Naive B cell (primary cell): ENCODE measurements around the gene C4A. TPM values are rescaled to one million over a fixed set of nuclear protein-coding genes. Genes with fewer than 3 reads are reported as not detected.
"Not testable (repeated sequence)": the region's sequence is repeated elsewhere in the genome, so short reads cannot be mapped to it uniquely, and the experiment has no call there.

Experiments
- ATAC-seq, 2 donors: fragments of 150-1000 bp; cut with Tn5 transposase; 2 replicates each; pipeline ENCODE4 v1.10.0; 2021; ENCODE audit warnings: low read depth in 2 of 2, mild to moderate bottlenecking in 2 of 2, moderate library complexity in 2 of 2
- DNase-seq: peaks from one replicate; pipeline ENCODE4 v3.0.0; 2022
- H3K27ac Mint-ChIP-seq, 6 donors: one replicate each; pipeline ENCODE4 v1.8.0; 2020 to 2022; ENCODE audit warnings: mild to moderate bottlenecking in 6 of 6, mixed read lengths in 6 of 6, moderate library complexity in 5 of 6, inconsistent platforms in 2 of 6
- H3K27me3 Mint-ChIP-seq, 3 donors: one replicate each; pipeline ENCODE4 v1.8.0; 2021 to 2022; ENCODE audit warnings: mixed read lengths in 3 of 3, mild to moderate bottlenecking in 1 of 3
- H3K36me3 Mint-ChIP-seq, 2 donors: one replicate each; pipeline ENCODE4 v1.8.0; 2020 to 2022; ENCODE audit warnings: mixed read lengths in 2 of 2, inconsistent platforms in 1 of 2, mild to moderate bottlenecking in 1 of 2
- H3K4me1 Mint-ChIP-seq, 3 donors: one replicate each; pipeline ENCODE4 v1.8.0; 2020 to 2022; ENCODE audit warnings: mixed read lengths in 3 of 3, inconsistent platforms in 1 of 3, mild to moderate bottlenecking in 1 of 3, moderate library complexity in 1 of 3
- H3K4me3 Mint-ChIP-seq, 8 donors: one replicate each; pipeline ENCODE4 v1.8.0; 2020 to 2022; ENCODE audit warnings: mild to moderate bottlenecking in 8 of 8, mixed read lengths in 8 of 8, moderate library complexity in 8 of 8, inconsistent platforms in 2 of 8
- H3K9me3 Mint-ChIP-seq, 7 donors: one replicate each; pipeline ENCODE4 v1.8.0; 2020 to 2022; ENCODE audit warnings: mixed read lengths in 7 of 7, mild to moderate bottlenecking in 5 of 7, inconsistent platforms in 2 of 7, moderate library complexity in 1 of 7
- polyA plus RNA-seq, 6 donors: library from polyadenylated mRNA; unstranded; fragments of 300-500 nt; fragmentation: Illumina TruSeq; gene quantifications; one replicate each; pipeline ENCODE4 v1.2.3, GENCODE V29; 2021; ENCODE audit warnings: low read depth in 6 of 6

Gene C4A
- polyA plus RNA-seq, 6 donors from 2014 or later, result 0.27 to 0.54 (median 0.29) TPM; not detected in 3

DNA sequence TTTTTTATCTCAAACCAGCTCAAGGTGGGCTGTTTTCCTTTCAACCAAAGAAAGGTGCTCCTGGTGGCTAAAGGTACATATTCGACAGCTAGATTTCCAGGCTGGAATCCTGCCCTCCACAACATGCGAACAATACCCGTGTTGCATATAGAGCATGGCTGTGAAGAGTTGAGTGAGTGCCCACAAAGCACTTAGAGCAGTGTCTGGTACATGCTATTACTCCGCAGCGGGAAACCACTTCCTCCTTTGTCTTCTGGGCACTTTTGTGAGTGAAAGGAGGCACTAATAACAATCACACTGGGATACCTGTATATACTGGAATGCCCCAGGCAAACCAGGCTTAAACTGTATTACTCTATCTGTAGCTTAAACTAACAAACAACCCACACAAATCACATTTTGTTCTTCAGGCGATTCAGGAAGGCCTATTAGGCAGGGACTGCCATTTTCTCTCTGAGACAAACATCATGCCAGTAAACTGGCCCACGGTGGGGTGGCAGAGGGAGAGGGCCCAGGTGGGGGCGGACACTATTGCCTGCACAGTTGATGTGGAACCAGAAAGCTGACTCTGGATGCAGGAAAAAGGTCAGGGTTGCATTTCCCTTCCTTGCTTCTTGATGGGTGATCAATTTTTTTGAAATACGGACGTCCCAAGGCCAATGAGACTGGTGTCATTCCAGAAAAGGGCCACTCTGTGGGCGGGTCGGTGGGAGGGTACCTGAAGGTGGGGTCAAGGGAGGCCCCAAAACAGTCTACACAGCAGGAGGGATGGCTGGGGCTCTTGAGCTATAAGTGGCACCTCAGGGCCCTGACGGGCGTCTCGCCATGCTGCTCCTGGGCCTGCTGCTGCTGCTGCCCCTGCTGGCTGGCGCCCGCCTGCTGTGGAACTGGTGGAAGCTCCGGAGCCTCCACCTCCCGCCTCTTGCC is 56.0 kb downstream of the C4A start, which contains the start of gene CYP21A2:
TSS of gene CYP21A2 (plus strand) at position 818 of the 927 bp plus-strand sequence. CDS start at position 826, 8 bp downstream.
- H3K4me1 Mint-ChIP-seq, DNase-seq, H3K9me3 Mint-ChIP-seq, H3K27me3 Mint-ChIP-seq, H3K4me3 Mint-ChIP-seq, H3K36me3 Mint-ChIP-seq: not testable (repeated sequence)
- ATAC-seq, result peak; percentile 87
- peak within 1 kb of the TSS in 1 of 6 donors; percentile 62 for H3K27ac Mint-ChIP-seq

DNA sequence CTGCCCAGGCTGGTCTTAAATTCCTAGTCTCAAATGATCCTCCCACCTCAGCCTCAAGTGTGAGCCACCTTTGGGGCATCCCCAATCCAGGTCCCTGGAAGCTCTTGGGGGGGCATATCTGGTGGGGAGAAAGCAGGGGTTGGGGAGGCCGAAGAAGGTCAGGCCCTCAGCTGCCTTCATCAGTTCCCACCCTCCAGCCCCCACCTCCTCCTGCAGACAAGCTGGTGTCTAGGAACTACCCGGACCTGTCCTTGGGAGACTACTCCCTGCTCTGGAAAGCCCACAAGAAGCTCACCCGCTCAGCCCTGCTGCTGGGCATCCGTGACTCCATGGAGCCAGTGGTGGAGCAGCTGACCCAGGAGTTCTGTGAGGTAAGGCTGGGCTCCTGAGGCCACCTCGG is 57.0 kb downstream of the C4A start:
- not testable (repeated sequence) for H3K36me3 Mint-ChIP-seq, H3K4me1 Mint-ChIP-seq, H3K9me3 Mint-ChIP-seq, H3K27ac Mint-ChIP-seq, DNase-seq, H3K27me3 Mint-ChIP-seq, H3K4me3 Mint-ChIP-seq, ATAC-seq

DNA sequence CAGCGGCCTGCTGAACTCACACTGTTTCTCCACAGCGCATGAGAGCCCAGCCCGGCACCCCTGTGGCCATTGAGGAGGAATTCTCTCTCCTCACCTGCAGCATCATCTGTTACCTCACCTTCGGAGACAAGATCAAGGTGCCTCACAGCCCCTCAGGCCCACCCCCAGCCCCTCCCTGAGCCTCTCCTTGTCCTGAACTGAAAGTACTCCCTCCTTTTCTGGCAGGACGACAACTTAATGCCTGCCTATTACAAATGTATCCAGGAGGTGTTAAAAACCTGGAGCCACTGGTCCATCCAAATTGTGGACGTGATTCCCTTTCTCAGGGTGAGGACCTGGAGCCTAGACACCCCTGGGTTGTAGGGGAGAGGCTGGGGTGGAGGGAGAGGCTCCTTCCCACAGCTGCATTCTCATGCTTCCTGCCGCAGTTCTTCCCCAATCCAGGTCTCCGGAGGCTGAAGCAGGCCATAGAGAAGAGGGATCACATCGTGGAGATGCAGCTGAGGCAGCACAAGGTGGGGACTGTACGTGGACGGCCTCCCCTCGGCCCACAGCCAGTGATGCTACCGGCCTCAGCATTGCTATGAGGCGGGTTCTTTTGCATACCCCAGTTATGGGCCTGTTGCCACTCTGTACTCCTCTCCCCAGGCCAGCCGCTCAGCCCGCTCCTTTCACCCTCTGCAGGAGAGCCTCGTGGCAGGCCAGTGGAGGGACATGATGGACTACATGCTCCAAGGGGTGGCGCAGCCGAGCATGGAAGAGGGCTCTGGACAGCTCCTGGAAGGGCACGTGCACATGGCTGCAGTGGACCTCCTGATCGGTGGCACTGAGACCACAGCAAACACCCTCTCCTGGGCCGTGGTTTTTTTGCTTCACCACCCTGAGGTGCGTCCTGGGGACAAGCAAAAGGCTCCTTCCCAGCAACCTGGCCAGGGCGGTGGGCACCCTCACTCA is 57.7 kb downstream of the C4A start:
- H3K9me3 Mint-ChIP-seq, H3K36me3 Mint-ChIP-seq, H3K4me3 Mint-ChIP-seq, H3K4me1 Mint-ChIP-seq, H3K27me3 Mint-ChIP-seq, ATAC-seq, DNase-seq, H3K27ac Mint-ChIP-seq: not testable (repeated sequence)

DNA sequence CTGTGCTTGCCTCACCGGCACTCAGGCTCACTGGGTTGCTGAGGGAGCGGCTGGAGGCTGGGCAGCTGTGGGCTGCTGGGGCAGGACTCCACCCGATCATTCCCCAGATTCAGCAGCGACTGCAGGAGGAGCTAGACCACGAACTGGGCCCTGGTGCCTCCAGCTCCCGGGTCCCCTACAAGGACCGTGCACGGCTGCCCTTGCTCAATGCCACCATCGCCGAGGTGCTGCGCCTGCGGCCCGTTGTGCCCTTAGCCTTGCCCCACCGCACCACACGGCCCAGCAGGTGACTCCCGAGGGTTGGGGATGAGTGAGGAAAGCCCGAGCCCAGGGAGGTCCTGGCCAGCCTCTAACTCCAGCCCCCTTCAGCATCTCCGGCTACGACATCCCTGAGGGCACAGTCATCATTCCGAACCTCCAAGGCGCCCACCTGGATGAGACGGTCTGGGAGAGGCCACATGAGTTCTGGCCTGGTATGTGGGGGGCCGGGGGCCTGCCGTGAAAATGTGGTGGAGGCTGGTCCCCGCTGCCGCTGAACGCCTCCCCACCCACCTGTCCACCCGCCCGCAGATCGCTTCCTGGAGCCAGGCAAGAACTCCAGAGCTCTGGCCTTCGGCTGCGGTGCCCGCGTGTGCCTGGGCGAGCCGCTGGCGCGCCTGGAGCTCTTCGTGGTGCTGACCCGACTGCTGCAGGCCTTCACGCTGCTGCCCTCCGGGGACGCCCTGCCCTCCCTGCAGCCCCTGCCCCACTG is 58.6 kb downstream of the C4A start:
- DNase-seq, H3K4me1 Mint-ChIP-seq, H3K27ac Mint-ChIP-seq, H3K4me3 Mint-ChIP-seq, ATAC-seq, H3K9me3 Mint-ChIP-seq, H3K36me3 Mint-ChIP-seq, H3K27me3 Mint-ChIP-seq: not testable (repeated sequence)

DNA sequence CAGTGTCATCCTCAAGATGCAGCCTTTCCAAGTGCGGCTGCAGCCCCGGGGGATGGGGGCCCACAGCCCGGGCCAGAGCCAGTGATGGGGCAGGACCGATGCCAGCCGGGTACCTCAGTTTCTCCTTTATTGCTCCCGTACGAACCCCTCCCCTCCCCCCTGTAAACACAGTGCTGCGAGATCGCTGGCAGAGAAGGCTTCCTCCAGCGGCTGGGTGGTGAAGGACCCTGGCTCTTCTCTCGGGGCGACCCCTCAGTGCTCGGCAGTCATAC is 59.1 kb downstream of the C4A start:
- not testable (repeated sequence) for H3K9me3 Mint-ChIP-seq, H3K4me1 Mint-ChIP-seq

DNA sequence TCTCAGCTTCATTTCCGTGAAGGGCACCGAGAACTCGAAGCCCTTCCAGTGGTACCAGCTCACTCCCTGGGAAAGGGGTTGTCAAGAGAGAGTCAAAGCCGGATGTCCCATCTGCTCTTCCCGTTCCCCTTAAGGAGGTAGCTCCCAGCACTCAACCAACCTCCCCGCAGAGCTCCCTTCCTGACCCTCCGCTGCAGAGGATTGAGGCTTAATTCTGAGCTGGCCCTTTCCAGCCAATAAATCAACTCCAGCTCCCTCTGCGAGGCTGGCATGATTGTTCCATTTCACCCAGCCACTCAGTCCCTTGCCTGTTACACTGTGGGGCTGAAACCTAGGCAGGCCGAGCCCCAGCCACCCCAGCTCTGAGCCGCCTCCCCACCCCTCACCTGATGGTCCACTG is 59.5 kb downstream of the C4A start:
- not testable (repeated sequence) for H3K4me3 Mint-ChIP-seq, H3K36me3 Mint-ChIP-seq, H3K4me1 Mint-ChIP-seq, DNase-seq, H3K9me3 Mint-ChIP-seq, H3K27me3 Mint-ChIP-seq, ATAC-seq, H3K27ac Mint-ChIP-seq

More for the DNA sequence above, 59.1 kb downstream of the C4A start:
- H3K27ac Mint-ChIP-seq, ATAC-seq, DNase-seq, H3K36me3 Mint-ChIP-seq, H3K4me3 Mint-ChIP-seq, H3K27me3 Mint-ChIP-seq: not testable (repeated sequence)

DNA sequence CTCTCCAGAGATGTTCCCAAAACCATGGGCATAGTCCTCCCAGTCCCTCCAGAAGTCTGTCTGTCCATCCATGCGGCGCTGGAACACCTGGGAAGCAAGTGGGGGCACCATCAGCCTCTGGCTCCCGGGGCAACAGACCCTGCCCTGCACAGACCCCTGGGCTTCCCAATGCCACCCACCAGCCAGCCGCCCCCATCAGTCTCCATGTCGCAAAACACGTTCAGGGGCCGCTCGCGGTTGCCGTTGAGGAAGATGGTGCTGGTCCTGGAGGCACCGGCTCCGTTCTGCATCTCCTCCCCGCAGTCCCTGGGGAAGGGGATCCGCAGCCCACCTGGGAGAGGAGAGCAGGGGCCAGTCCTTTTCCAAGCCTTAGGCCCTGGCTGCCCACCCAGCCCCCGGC is 60.4 kb downstream of the C4A start:
- not testable (repeated sequence) for ATAC-seq, H3K27ac Mint-ChIP-seq, H3K27me3 Mint-ChIP-seq, H3K4me3 Mint-ChIP-seq, H3K36me3 Mint-ChIP-seq, DNase-seq, H3K4me1 Mint-ChIP-seq, H3K9me3 Mint-ChIP-seq

DNA sequence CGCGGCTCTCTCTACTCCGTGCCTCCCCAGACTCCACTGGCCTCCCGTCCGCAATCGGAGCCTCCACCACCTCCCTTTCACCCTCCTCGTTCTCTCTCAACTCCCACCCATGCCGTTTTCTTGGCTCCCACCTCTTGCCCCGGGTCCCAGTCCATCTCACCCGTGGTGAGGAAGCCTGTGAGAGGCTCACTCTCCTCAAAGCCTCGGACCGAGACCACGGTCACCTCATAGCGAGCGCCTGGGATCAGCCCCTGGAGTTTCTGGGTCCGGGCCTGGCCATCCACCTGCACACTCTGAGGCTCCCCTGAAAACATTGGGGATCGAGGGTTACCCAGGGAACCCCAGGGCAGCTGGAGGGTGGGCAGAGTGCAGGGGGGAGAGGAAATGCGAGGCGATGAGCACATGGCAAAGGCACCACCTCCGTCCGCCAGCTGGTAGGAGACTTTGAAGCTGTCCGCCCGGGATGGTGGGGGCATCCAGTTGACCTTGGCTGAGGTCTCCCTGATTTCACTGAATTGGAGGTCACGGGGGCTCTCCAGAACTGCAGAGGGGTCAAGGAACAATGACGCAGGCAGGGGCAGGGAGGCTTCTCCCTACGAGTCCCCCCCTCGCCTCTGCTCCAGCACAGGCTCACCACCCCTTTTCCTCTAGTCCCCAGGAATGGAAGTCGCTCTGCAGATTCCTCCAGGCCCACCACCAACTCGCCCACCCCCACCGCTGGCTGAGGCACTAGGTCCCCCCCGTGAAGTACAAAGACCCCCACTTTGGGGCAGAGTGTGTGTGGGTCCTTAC is 61.9 kb downstream of the C4A start:
- not testable (repeated sequence) for H3K27me3 Mint-ChIP-seq, H3K36me3 Mint-ChIP-seq, H3K4me3 Mint-ChIP-seq, H3K4me1 Mint-ChIP-seq, ATAC-seq, DNase-seq, H3K27ac Mint-ChIP-seq, H3K9me3 Mint-ChIP-seq

DNA sequence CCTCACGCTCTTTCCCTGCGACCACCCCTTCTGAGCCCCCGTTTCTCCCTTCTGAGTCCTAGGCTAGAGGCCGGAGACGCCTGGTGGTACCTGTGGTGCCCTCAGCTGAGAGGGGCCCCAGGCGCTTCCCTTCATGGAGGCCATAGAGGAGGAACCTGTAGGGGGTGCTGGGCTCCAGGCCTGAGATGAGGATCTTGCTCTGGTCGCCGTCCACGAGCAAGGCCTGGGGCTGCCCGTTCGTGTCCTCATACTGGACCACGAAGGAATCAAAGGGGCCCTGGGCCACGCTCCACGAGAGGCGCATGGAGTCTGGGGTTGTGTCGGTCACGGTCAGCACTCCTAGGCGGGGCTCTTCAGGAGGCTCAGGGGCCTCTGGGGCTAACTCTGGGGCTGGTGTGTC is 63.1 kb downstream of the C4A start:
- not testable (repeated sequence) for H3K27me3 Mint-ChIP-seq, ATAC-seq, H3K9me3 Mint-ChIP-seq, H3K4me3 Mint-ChIP-seq, H3K4me1 Mint-ChIP-seq, H3K27ac Mint-ChIP-seq, H3K36me3 Mint-ChIP-seq, DNase-seq

DNA sequence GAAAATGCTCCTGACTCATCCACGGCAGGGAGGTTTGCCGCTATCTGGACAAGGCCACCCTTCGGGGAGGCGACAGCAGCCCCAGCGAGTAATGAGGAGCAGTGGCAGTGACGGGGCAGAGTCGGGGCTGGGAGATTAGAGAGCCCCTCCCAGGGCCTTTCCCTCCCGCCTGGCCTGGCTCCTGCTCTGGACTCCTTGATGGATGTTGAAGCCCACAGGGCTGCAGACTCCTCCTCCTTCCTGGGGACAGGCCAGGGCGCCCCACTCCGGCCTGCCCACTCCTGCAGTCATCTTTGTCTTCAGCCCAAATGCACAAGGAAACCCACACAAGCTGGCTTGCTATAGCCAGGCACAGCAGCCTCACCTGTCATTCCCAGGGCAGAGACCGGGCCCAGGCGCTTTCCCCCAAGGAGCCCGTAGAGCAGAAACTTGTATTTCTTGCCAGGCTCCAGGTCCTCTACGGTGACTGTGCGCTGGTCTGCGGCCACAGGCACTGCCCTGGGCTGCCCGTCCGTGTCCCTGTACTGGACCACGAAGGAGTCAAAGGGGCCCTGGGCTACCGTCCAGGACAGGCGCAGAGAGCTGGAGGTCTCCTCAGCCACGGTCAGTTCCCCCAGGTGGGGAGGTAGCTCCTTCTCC is 64.1 kb downstream of the C4A start:
- ATAC-seq (no peak), DNase-seq (no peak)
- Mint-ChIP-seq H3K9me3 (no peaks in the 10 kb centered on the region), H3K27me3 (peaks cover 0 to 5% (median 0%) of the 10 kb centered on the region in 3 donors), H3K27ac (peak overlapping the region in 1 of 6 donors; percentile 59), H3K36me3 (no peaks in the 10 kb centered on the region), H3K4me1 (peaks cover 5 to 7% (median 5%) of the 10 kb centered on the region in 3 donors), H3K4me3 (no peak overlapping the region)

DNA sequence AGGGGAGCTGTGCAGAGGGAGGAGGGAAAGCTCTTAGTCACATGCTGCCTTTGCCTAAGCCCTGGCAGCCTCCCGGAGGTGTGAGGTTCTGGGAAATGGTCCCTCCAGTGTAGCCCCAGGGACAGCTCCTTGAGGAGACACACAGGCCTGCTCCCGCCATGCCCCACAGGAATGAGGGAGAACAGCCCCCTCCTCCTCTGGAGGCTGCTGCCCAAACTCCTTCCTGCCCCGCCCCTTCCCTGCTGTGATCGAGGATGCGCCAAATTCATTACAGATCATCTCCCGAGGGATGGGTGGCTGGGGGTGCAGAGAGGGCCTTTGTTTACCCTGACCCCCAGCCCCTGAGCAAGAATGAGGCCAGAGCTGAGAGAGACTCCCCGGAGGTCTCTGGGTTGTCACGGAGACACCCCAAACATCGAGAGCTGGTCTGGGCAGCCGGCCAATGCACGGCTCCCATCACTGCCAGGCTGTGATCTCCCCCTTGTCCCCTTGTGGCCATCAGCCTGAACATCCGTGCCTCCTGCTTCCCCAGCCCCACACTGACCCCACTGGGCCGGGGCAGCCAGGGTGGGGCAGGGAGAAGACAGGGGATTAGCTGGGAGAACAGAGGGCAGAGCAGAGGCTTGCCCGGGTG is 64.7 kb downstream of the C4A start:
- DNase-seq (no peak), ATAC-seq (no peak)
- Mint-ChIP-seq H3K27ac (no peak overlapping the region), H3K9me3 (no peaks in the 10 kb centered on the region), H3K36me3 (no peaks in the 10 kb centered on the region), H3K27me3 (peaks cover 0 to 5% (median 0%) of the 10 kb centered on the region in 3 donors), H3K4me1 (peaks cover 5 to 7% (median 5%) of the 10 kb centered on the region in 3 donors), H3K4me3 (no peak overlapping the region)

DNA sequence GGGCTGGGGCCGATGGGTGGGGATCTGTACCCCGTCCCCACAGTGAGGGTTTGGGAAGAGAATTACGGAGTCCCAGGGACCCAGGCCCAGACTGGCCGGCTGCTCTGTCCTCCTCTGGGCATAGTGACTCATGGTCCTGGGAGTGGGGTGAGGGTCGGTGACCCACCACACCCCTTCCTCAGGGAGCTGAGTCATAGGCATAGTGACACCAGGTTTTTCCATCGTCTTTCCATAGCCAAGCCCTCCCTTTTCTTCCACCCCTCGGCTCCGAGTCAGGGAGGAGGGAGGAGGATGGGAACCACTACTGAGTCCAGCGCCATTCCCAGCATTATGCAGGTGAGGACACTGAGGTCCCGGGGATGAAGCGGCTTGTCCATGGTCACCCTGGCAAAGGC is 65.2 kb downstream of the C4A start:
- Mint-ChIP-seq H3K9me3 (no peaks in the 10 kb centered on the region), H3K4me3 (no peak overlapping the region), H3K36me3 (no peaks in the 10 kb centered on the region), H3K27me3 (peaks cover 0 to 5% (median 0%) of the 10 kb centered on the region in 3 donors), H3K27ac (no peak overlapping the region), H3K4me1 (peaks cover 5 to 7% (median 5%) of the 10 kb centered on the region in 3 donors)
- ATAC-seq (no peak), DNase-seq (no peak)
